Measurements from ENCODE around the gene TMPRSS3. TPM values are rescaled to one million over a fixed set of nuclear protein-coding genes. Genes with fewer than 3 reads are reported as not detected.
A peak's percentile ranks its signal among the peaks of the same experiment; 100 is the strongest.

Gene TMPRSS3
- total RNA-seq, 1 donor from 2014 or later = not detected

GRCh38 chr21:42390696-42391095, 5.2 kb downstream of the TMPRSS3 start:
- peaks cover 2% of the 10 kb centered on the region for H3K9me3 Mint-ChIP-seq
- H3K4me3 Mint-ChIP-seq = no peak overlapping the region
- H4K20me1 ChIP-seq (ENCODE audit: low read depth) = no peaks in the 10 kb centered on the region
- peaks cover 28% of the 10 kb centered on the region for H3K4me1 Mint-ChIP-seq
- no peaks in the 10 kb centered on the region for H3K9me3 ChIP-seq (ENCODE audit: low read depth)
- no peaks in the 10 kb centered on the region for H3K79me2 ChIP-seq (ENCODE audit: low read depth)
- H3K9ac ChIP-seq = no peak overlapping the region
- DNase-seq (ENCODE audit: low spot score) = no peak
- H3K27me3 ChIP-seq = no peaks in the 10 kb centered on the region
- H3K27me3 Mint-ChIP-seq (ENCODE audit: insufficient read depth, low read depth) = peaks cover 10% of the 10 kb centered on the region
- H3K36me3 Mint-ChIP-seq = no peaks in the 10 kb centered on the region
- no peak overlapping the region for H3K4me2 ChIP-seq
- H3K4me1 ChIP-seq = peaks cover 11% of the 10 kb centered on the region
- peaks cover 8% of the 10 kb centered on the region for H3F3A ChIP-seq (ENCODE audit: low read depth)
- no peak for TF ChIP-seq CTCF (IDR thresholded peaks at IDR 0.05)
- no peak for TF ChIP-seq EZH2phosphoT487 (IDR thresholded peaks at IDR 0.05)
- no peak for TF ChIP-seq EZH2 (IDR thresholded peaks at IDR 0.05)
- H3K36me3 ChIP-seq = no peaks in the 10 kb centered on the region
- peak overlapping the region; percentile 27 for H3K27ac Mint-ChIP-seq
- H2AFZ ChIP-seq (replicated peaks) = no peak overlapping the region
- H3K4me3 ChIP-seq = no peak overlapping the region
- H3K27ac ChIP-seq = no peak overlapping the region

DNA sequence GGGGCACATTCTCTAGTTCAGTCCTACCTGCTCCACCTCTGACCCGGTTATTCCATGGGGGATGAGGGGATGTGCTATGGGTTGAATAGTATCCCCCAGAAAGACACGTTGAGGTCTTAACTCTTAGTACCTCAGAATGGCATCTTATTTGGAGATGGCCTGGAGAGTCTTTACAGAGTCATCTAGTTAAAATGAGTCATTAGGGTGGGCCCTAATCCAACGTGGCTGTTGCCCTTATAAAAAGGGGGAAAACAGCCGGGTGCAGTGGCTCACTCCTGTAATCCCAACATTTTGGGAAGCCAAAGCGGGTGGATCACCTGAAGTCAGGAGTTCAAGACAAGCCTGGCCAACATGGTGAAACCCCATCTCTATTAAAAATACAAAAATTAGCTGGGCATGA, 5.7 kb downstream of the TMPRSS3 start:
- Mint-ChIP-seq H3K4me3 (no peak overlapping the region), H3K9me3 (peaks cover 2% of the 10 kb centered on the region), H3K27me3 (ENCODE audit: insufficient read depth, low read depth) (peaks cover 12% of the 10 kb centered on the region), H3K4me1 (peaks cover 28% of the 10 kb centered on the region), H3K27ac (no peak overlapping the region), H3K36me3 (no peaks in the 10 kb centered on the region)
- Histone ChIP-seq H3K4me2 (no peak overlapping the region), H3K27me3 (no peaks in the 10 kb centered on the region), H3K4me1 (peaks cover 11% of the 10 kb centered on the region), H3K79me2 (ENCODE audit: low read depth) (no peaks in the 10 kb centered on the region), H3F3A (ENCODE audit: low read depth) (peaks cover 8% of the 10 kb centered on the region), H3K27ac (no peak overlapping the region), H3K9me3 (ENCODE audit: low read depth) (no peaks in the 10 kb centered on the region), H4K20me1 (ENCODE audit: low read depth) (no peaks in the 10 kb centered on the region), H2AFZ (replicated peaks) (no peak overlapping the region), H3K36me3 (no peaks in the 10 kb centered on the region), H3K9ac (no peak overlapping the region), H3K4me3 (no peak overlapping the region)
- TF ChIP-seq CTCF (IDR thresholded peaks at IDR 0.05) = no peak
- no peak for TF ChIP-seq EZH2phosphoT487 (IDR thresholded peaks at IDR 0.05)
- TF ChIP-seq EZH2 (IDR thresholded peaks at IDR 0.05) = no peak
- no peak for DNase-seq (ENCODE audit: low spot score)

- H3K4me3 Mint-ChIP-seq = no peak overlapping the region
These were observed 6.4 kb downstream of the TMPRSS3 start for GRCh38 chr21:42389449-42389835.

GRCh38 chr21:42388740-42389448, 7.0 kb downstream of the TMPRSS3 start:
- Histone ChIP-seq H4K20me1 (ENCODE audit: low read depth) (no peaks in the 10 kb centered on the region), H3K4me3 (peak overlapping the region; percentile 19), H3K79me2 (ENCODE audit: low read depth) (no peaks in the 10 kb centered on the region), H3K36me3 (no peaks in the 10 kb centered on the region), H3K4me1 (peaks cover 11% of the 10 kb centered on the region), H3F3A (ENCODE audit: low read depth) (peaks cover 8% of the 10 kb centered on the region), H3K9me3 (ENCODE audit: low read depth) (no peaks in the 10 kb centered on the region), H3K9ac (no peak overlapping the region), H3K27ac (no peak overlapping the region), H2AFZ (replicated peaks) (no peak overlapping the region), H3K4me2 (peak overlapping the region; percentile 63), H3K27me3 (no peaks in the 10 kb centered on the region)
- Mint-ChIP-seq H3K27me3 (ENCODE audit: insufficient read depth, low read depth) (peaks cover 11% of the 10 kb centered on the region), H3K9me3 (peaks cover 2% of the 10 kb centered on the region), H3K36me3 (no peaks in the 10 kb centered on the region), H3K4me1 (peaks cover 28% of the 10 kb centered on the region), H3K4me3 (no peak overlapping the region), H3K27ac (peak overlapping the region; percentile 6)
- no peak for DNase-seq (ENCODE audit: low spot score)
- TF ChIP-seq EZH2phosphoT487 (IDR thresholded peaks at IDR 0.05) = no peak

More at GRCh38 chr21:42389449-42389835, 6.4 kb downstream of the TMPRSS3 start:
- no peak overlapping the region for H3K27ac ChIP-seq
- H3F3A ChIP-seq (ENCODE audit: low read depth) = peaks cover 8% of the 10 kb centered on the region
- Mint-ChIP-seq H3K4me1 (peaks cover 28% of the 10 kb centered on the region), H3K9me3 (peaks cover 2% of the 10 kb centered on the region), H3K27me3 (ENCODE audit: insufficient read depth, low read depth) (peaks cover 11% of the 10 kb centered on the region), H3K27ac (no peak overlapping the region), H3K36me3 (no peaks in the 10 kb centered on the region)
- no peak for TF ChIP-seq EZH2phosphoT487 (IDR thresholded peaks at IDR 0.05)
- H2AFZ ChIP-seq (replicated peaks) = no peak overlapping the region
- no peaks in the 10 kb centered on the region for H4K20me1 ChIP-seq (ENCODE audit: low read depth)
- H3K4me3 ChIP-seq = peak overlapping the region; percentile 19
- no peaks in the 10 kb centered on the region for H3K9me3 ChIP-seq (ENCODE audit: low read depth)
- no peak overlapping the region for H3K9ac ChIP-seq
- DNase-seq (ENCODE audit: low spot score) = peak; percentile 42
- no peaks in the 10 kb centered on the region for H3K36me3 ChIP-seq
- peaks cover 11% of the 10 kb centered on the region for H3K4me1 ChIP-seq
- H3K79me2 ChIP-seq (ENCODE audit: low read depth) = no peaks in the 10 kb centered on the region
- H3K27me3 ChIP-seq = no peaks in the 10 kb centered on the region
- peak overlapping the region; percentile 63 for H3K4me2 ChIP-seq

All from neural progenitor cell (in vitro differentiated cells).